ENCODE measurements around the gene PRADC1. TPM values are rescaled to one million over a fixed set of nuclear protein-coding genes. Genes with fewer than 3 reads are reported as not detected.

The PRADC1 gene
- total and polyA plus RNA-seq, 9 of the 15 experiments (the other 6 are each of a cell fraction or from before 2014, with no cell fraction given), result 7.3 to 47.4 (median 34.2) TPM

GRCh38 chr2:73214120-73215035, 18.7 kb downstream of the PRADC1 start, which contains the start of gene SMYD5 (continued):
- TF ChIP-seq, protein P1, sequence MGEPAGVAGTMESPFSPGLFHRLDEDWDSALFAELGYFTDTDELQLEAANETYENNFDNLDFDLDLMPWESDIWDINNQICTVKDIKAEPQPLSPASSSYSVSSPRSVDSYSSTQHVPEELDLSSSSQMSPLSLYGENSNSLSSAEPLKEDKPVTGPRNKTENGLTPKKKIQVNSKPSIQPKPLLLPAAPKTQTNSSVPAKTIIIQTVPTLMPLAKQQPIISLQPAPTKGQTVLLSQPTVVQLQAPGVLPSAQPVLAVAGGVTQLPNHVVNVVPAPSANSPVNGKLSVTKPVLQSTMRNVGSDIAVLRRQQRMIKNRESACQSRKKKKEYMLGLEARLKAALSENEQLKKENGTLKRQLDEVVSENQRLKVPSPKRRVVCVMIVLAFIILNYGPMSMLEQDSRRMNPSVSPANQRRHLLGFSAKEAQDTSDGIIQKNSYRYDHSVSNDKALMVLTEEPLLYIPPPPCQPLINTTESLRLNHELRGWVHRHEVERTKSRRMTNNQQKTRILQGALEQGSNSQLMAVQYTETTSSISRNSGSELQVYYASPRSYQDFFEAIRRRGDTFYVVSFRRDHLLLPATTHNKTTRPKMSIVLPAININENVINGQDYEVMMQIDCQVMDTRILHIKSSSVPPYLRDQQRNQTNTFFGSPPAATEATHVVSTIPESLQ (CRISPR knock-in tag; IDR thresholded peaks at IDR 0.05), result 0 out of 2 replicates have a peak, but pooled peaks have one; percentile 67
- TF ChIP-seq CBFB (CRISPR knock-in tag; IDR thresholded peaks at IDR 0.05) (0 out of 2 replicates have a peak, but pooled peaks have one; percentile 15), CCAR2 (IDR thresholded peaks at IDR 0.05; ENCODE audit: low read depth, low read length) (no peak), MYC (IDR thresholded peaks at IDR 0.05; ENCODE audit: low read depth, low read length) (peak; percentile 97), MYC (CRISPR knock-in tag; IDR thresholded peaks at IDR 0.05; ENCODE audit: borderline replicate concordance, low read depth) (peak; percentile 95; the same call in 1 of the 2 replicates), NCOR1 (IDR thresholded peaks at IDR 0.05) (no peak), NFXL1 (CRISPR knock-in tag; IDR thresholded peaks at IDR 0.05) (no peak), CBFA2T3 (IDR thresholded peaks at IDR 0.05) (no peak), TAF1 (IDR thresholded peaks at IDR 0.05; ENCODE audit: control insufficient read depth, extremely low read depth, insufficient read depth, low read length, severe bottlenecking) (peak; percentile 72), ZNF197 (CRISPR knock-in tag; IDR thresholded peaks at IDR 0.05; ENCODE audit: low read depth) (no peak), ETV5 (CRISPR knock-in tag; IDR thresholded peaks at IDR 0.05; ENCODE audit: low read depth) (0 out of 2 replicates have a peak, but pooled peaks have one; percentile 38), SRSF9 (IDR thresholded peaks at IDR 0.05; ENCODE audit: borderline replicate concordance, low read depth, low read length) (no peak), SIRT6 (IDR thresholded peaks at IDR 0.05; ENCODE audit: low read depth, low read length) (no peak), GTF2E2 (tag; IDR thresholded peaks at IDR 0.05) (peak; percentile 43; the same call in 1 of the 2 replicates), ZFX (CRISPR knock-in tag; IDR thresholded peaks at IDR 0.05) (peak; percentile 77), ZBTB7A (IDR thresholded peaks at IDR 0.05; ENCODE audit: borderline replicate concordance, control insufficient read depth, low read depth, low read length) (0 out of 2 replicates have a peak, but pooled peaks have one; percentile 62), HMG20B (CRISPR knock-in tag; IDR thresholded peaks at IDR 0.05) (no peak), TBP (optimal IDR thresholded peaks at IDR 0.05; ENCODE audit: low read depth, low read length) (peak; percentile 75), KLF1 (tag; IDR thresholded peaks at IDR 0.05) (peak; percentile 79; the same call in 1 of the 2 replicates), E2F1 (CRISPR knock-in tag; IDR thresholded peaks at IDR 0.05) (0 out of 2 replicates have a peak, but pooled peaks have one; percentile 45), SAP30 (IDR thresholded peaks at IDR 0.05; ENCODE audit: borderline replicate concordance, insufficient read depth, low read depth, low read length, poor library complexity, severe bottlenecking) (peak; percentile 100)
- TF ChIP-seq, protein P2, sequence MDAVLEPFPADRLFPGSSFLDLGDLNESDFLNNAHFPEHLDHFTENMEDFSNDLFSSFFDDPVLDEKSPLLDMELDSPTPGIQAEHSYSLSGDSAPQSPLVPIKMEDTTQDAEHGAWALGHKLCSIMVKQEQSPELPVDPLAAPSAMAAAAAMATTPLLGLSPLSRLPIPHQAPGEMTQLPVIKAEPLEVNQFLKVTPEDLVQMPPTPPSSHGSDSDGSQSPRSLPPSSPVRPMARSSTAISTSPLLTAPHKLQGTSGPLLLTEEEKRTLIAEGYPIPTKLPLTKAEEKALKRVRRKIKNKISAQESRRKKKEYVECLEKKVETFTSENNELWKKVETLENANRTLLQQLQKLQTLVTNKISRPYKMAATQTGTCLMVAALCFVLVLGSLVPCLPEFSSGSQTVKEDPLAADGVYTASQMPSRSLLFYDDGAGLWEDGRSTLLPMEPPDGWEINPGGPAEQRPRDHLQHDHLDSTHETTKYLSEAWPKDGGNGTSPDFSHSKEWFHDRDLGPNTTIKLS (IDR thresholded peaks at IDR 0.05; ENCODE audit: borderline replicate concordance, low read depth), result peak; percentile 88

All from K562 (cell line).